OCI-LY7 (cell line): Measurements from ENCODE around the gene B3GNT2. TPM values are rescaled to one million over a fixed set of nuclear protein-coding genes. Genes with fewer than 3 reads are reported as not detected.
A peak's percentile ranks its signal among the peaks of the same experiment; 100 is the strongest.

Experiments
- BruUV-seq: library from RNA; stranded (reverse); fragments of 400-500 nt; replicated peaks from 2 replicates; lab custom pipeline; 2021; lab: Mats Ljungman, UMichigan
- CTCF ChIA-PET: fragments of 300-600 bp; sonication (Branson Sonifier 250); formaldehyde crosslinking; loops from one replicate; lab custom pipeline; 2022; ENCODE audit warnings: antibody characterized with exemption; ENCODE audit not compliant: unreplicated experiment; lab: Charles Lee
- POLR2A ChIA-PET: fragments of 300-600 bp; sonication (Branson Sonifier 250); formaldehyde crosslinking; loops from one replicate; lab custom pipeline; 2022; ENCODE audit warnings: antibody characterized with exemption; lab: Charles Lee
- DNase-seq: peaks from one replicate; pipeline ENCODE4 v3.0.0-alpha.2; 2015; ENCODE audit warnings: low spot score
- H2AFZ ChIP-seq: fragments of 200-600 bp; sonication (generic), shearing (Covaris generic); 2 replicates; pipeline ENCODE4 v1.6.1; 2014; ENCODE audit warnings: mild to moderate bottlenecking, antibody characterized with exemption, low read length, moderate library complexity
- H3K27ac ChIP-seq: fragments of 200-600 bp; sonication (generic); 2 replicates; pipeline ENCODE4 v1.5.1; 2014; ENCODE audit warnings: mixed run types, low read depth, mild to moderate bottlenecking, moderate library complexity, low read length, inconsistent platforms; ENCODE audit not compliant: poor library complexity, severe bottlenecking
- H3K36me3 ChIP-seq: fragments of 200-600 bp; sonication (generic); 2 replicates; pipeline ENCODE4 v1.6.1; 2014; ENCODE audit warnings: mild to moderate bottlenecking, antibody characterized with exemption, low read length, moderate library complexity, mixed read lengths; ENCODE audit not compliant: insufficient read depth
- H3K4me1 ChIP-seq: fragments of 200-600 bp; sonication (generic); 2 replicates; pipeline ENCODE4 v1.5.1; 2014; ENCODE audit warnings: mild to moderate bottlenecking, low read length; ENCODE audit not compliant: insufficient read depth, poor library complexity, severe bottlenecking
- H3K4me2 ChIP-seq: fragments of 200-600 bp; sonication (generic); 2 replicates; pipeline ENCODE4 v1.6.1; 2014; ENCODE audit warnings: mild to moderate bottlenecking, low read length
- H3K4me3 ChIP-seq: fragments of 200-600 bp; sonication (generic); 2 replicates; pipeline ENCODE4 v1.5.1; 2014; ENCODE audit warnings: mild to moderate bottlenecking, low read depth, low read length; ENCODE audit not compliant: poor library complexity, severe bottlenecking
- H3K79me2 ChIP-seq: fragments of 200-600 bp; sonication (generic); 2 replicates; pipeline ENCODE4 v1.6.1; 2016; ENCODE audit warnings: low read depth, mild to moderate bottlenecking, low read length, moderate library complexity, mixed read lengths; ENCODE audit not compliant: insufficient read depth
- H3K9me2 ChIP-seq: fragments of 200-600 bp; sonication (generic); 2 replicates; pipeline ENCODE4 v1.6.1; 2016; ENCODE audit warnings: mild to moderate bottlenecking, low read length, mixed read lengths; ENCODE audit not compliant: insufficient read depth
- H3K9me3 ChIP-seq: fragments of 200-600 bp; sonication (generic); 2 replicates; pipeline ENCODE4 v1.6.1; 2014; ENCODE audit warnings: mild to moderate bottlenecking, mixed run types, low read length, mixed read lengths
- H4K20me1 ChIP-seq: fragments of 200-600 bp; sonication (generic); 2 replicates; pipeline ENCODE4 v1.6.1; 2014; ENCODE audit warnings: mild to moderate bottlenecking, antibody characterized with exemption, low read length, moderate library complexity, mixed read lengths; ENCODE audit not compliant: insufficient read depth
- EZH2phosphoT487 ChIP-seq: fragments of 200-600 bp; sonication (generic); IDR thresholded peaks from 2 replicates; pipeline ENCODE4 v1.6.1; 2018; ENCODE audit warnings: low read depth, borderline replicate concordance, mild to moderate bottlenecking, mixed run types, antibody characterized with exemption, low read length, moderate library complexity, mixed read lengths
- intact Hi-C: fragments of 100-400 bp; cut with micrococcal nuclease; formaldehyde crosslinking; loops from one replicate; pipeline ENCODE4 v1.10.0; 2022; ENCODE audit not compliant: unreplicated experiment
- total RNA-seq, 2 experiments: library from RNA; depleted of rRNA in 1 of 2; stranded (reverse); fragments of >200 nt in 1 of 2; shearing (Covaris generic) in 1 of 2; gene quantifications; 2 replicates each; pipeline ENCODE4 v1.2.3, GENCODE V29; 2014 to 2022
- TF ChIP-seq, protein P1 (sequence below): fragments of 200-600 bp; sonication (generic); conservative IDR thresholded peaks from 2 replicates; pipeline ENCODE4 v1.5.1; 2014; ENCODE audit warnings: mild to moderate bottlenecking, antibody characterized with exemption, low read length, moderate library complexity, mixed read lengths

Gene B3GNT2
- total RNA-seq, 2 experiments from 2014 or later = 51.1 to 65.8 TPM

DNA sequence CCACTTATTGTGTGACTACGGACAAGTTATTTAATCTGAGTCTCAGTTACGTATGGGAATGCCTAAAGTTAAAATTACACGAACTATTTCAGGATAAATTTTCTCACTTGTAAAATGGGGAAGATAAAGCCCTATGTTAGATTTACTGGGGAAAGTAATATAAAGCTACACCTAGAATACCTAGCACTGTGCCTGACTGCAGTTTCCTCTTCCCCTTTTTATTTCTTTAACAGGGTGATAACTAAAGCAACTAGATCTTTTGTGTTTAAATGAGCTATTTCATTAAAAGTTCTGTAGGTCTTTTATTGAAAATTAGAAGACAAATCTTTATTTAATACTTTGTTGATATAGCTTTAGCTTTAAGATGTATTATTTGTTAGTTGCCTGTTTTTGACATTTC lies 5.0 kb downstream of the B3GNT2 start:
- TF ChIP-seq, protein P1, sequence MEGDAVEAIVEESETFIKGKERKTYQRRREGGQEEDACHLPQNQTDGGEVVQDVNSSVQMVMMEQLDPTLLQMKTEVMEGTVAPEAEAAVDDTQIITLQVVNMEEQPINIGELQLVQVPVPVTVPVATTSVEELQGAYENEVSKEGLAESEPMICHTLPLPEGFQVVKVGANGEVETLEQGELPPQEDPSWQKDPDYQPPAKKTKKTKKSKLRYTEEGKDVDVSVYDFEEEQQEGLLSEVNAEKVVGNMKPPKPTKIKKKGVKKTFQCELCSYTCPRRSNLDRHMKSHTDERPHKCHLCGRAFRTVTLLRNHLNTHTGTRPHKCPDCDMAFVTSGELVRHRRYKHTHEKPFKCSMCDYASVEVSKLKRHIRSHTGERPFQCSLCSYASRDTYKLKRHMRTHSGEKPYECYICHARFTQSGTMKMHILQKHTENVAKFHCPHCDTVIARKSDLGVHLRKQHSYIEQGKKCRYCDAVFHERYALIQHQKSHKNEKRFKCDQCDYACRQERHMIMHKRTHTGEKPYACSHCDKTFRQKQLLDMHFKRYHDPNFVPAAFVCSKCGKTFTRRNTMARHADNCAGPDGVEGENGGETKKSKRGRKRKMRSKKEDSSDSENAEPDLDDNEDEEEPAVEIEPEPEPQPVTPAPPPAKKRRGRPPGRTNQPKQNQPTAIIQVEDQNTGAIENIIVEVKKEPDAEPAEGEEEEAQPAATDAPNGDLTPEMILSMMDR = no peak
- TF ChIP-seq EZH2phosphoT487 = no peak
- CTCF ChIA-PET = interaction anchor here (1.1 to 1.5 kb wide), 3 partner anchors 19 to 206 kb away, joined by 3 to 6 read pairs (median 3); no protein-coding TSS in a partner anchor

DNA sequence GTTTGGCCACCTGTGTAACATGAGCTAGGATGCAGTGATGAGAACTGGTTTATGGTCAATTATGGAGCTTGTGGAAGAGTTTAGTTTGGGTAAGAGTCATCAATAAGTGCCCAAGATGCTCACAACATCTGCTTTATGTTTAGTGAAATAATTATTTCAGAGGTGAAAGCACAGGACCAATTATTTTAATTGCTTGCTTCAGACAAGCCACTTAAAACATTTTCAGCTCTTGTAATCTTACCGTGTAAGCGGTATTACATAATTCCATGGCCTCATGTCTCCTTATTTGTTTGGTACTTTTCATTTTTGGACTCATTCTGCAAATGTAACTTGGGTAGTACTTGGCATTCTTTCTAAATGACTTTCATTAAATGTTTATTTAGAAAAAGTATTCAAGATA lies 5.4 kb downstream of the B3GNT2 start:
- POLR2A ChIA-PET = interaction anchor here (0.6 to 1.9 kb wide), 8 partner anchors 8 to 1003 kb away, joined by 3 to 7 read pairs (median 4); no protein-coding TSS in a partner anchor
- DNase-seq = no peak
- intact Hi-C loops = no loop called here

More for the DNA sequence above, 5.0 kb downstream of the B3GNT2 start:
- intact Hi-C loops = no loop called here
- DNase-seq = peak; percentile 33
- no peak overlapping the region for H2AFZ ChIP-seq
- no peaks in the 10 kb centered on the region for H3K9me2 ChIP-seq
- peak overlapping the region; percentile 92 for H3K4me2 ChIP-seq
- H3K4me1 ChIP-seq = peaks cover 57% of the 10 kb centered on the region
- H4K20me1 ChIP-seq = peaks cover 77% of the 10 kb centered on the region
- H3K36me3 ChIP-seq = peaks cover 74% of the 10 kb centered on the region
- no peaks in the 10 kb centered on the region for H3K9me3 ChIP-seq
- POLR2A ChIA-PET = interaction anchor here (0.6 to 1.9 kb wide), 11 partner anchors 9 to 1003 kb away, joined by 3 to 7 read pairs (median 5); no protein-coding TSS in a partner anchor
- H3K79me2 ChIP-seq = peaks cover 99% of the 10 kb centered on the region
- H3K27ac ChIP-seq = peak overlapping the region; percentile 54
- BruUV-seq = no TSS peak
- peak overlapping the region; percentile 95 for H3K4me3 ChIP-seq

More for the DNA sequence above, 5.4 kb downstream of the B3GNT2 start:
- no peak overlapping the region for H2AFZ ChIP-seq
- H3K36me3 ChIP-seq = peaks cover 78% of the 10 kb centered on the region
- H3K4me3 ChIP-seq = peak overlapping the region; percentile 95
- H3K9me3 ChIP-seq = no peaks in the 10 kb centered on the region
- H3K27ac ChIP-seq = peak overlapping the region; percentile 54
- no peaks in the 10 kb centered on the region for H3K9me2 ChIP-seq
- no peak for TF ChIP-seq EZH2phosphoT487
- TF ChIP-seq, protein P1 = no peak
- CTCF ChIA-PET = interaction anchor here (1.1 to 1.5 kb wide), 3 partner anchors 20 to 206 kb away, joined by 3 to 6 read pairs (median 3); no protein-coding TSS in a partner anchor
- H3K4me2 ChIP-seq = peak overlapping the region; percentile 92
- H3K79me2 ChIP-seq = peaks cover 100% of the 10 kb centered on the region
- peaks cover 77% of the 10 kb centered on the region for H4K20me1 ChIP-seq
- BruUV-seq = no TSS peak
- peaks cover 57% of the 10 kb centered on the region for H3K4me1 ChIP-seq
